ENCODE data around the gene PLXNA3. TPM values are rescaled to one million over a fixed set of nuclear protein-coding genes. Genes with fewer than 3 reads are reported as not detected.

PLXNA3 gene
- total RNA-seq, 2 donors from 2014 or later = 52.6 to 68.8 TPM

GRCh38 chrX:154429711-154430110, 28.4 kb upstream of the PLXNA3 start:
- Histone ChIP-seq H3K4me1 (ENCODE audit: control insufficient read depth, insufficient read depth, low read length) (no peaks in the 10 kb centered on the region), H3K36me3 (ENCODE audit: control insufficient read depth, insufficient read depth, low read length) (no peaks in the 10 kb centered on the region), H3K27ac (ENCODE audit: low read depth, low read length) (no peak overlapping the region), H3K27me3 (ENCODE audit: control insufficient read depth, insufficient read depth, low read length, poor library complexity, severe bottlenecking) (no peaks in the 10 kb centered on the region), H3K9ac (ENCODE audit: extremely low read depth, low read length, poor library complexity, severe bottlenecking) (no peak overlapping the region), H3K9me3 (ENCODE audit: control insufficient read depth, low read length) (no peaks in the 10 kb centered on the region), H3K4me3 (ENCODE audit: low read length) (peak overlapping the region; percentile 84)
- 100% methylated on average over 2 of the region's 2 CpGs; no CpG with 5 or more reads in 1 of the 2 experiments for WGBS, 2 experiments (ENCODE audit: insufficient coverage in 1 of 2, insufficient read length in 1 of 2)
- H3K36me3 Mint-ChIP-seq (ENCODE audit: low read depth) = peaks cover 11% of the 10 kb centered on the region
- H3K27ac Mint-ChIP-seq = no peak overlapping the region
- no peaks in the 10 kb centered on the region for H3K27me3 Mint-ChIP-seq (ENCODE audit: insufficient read depth)
- peak overlapping the region; percentile 68 for H3K4me3 Mint-ChIP-seq
- no peaks in the 10 kb centered on the region for H3K4me1 Mint-ChIP-seq
- DNase-seq = no peak
- peaks cover 64% of the 10 kb centered on the region for H3K9me3 Mint-ChIP-seq
- TF ChIP-seq, protein P1, sequence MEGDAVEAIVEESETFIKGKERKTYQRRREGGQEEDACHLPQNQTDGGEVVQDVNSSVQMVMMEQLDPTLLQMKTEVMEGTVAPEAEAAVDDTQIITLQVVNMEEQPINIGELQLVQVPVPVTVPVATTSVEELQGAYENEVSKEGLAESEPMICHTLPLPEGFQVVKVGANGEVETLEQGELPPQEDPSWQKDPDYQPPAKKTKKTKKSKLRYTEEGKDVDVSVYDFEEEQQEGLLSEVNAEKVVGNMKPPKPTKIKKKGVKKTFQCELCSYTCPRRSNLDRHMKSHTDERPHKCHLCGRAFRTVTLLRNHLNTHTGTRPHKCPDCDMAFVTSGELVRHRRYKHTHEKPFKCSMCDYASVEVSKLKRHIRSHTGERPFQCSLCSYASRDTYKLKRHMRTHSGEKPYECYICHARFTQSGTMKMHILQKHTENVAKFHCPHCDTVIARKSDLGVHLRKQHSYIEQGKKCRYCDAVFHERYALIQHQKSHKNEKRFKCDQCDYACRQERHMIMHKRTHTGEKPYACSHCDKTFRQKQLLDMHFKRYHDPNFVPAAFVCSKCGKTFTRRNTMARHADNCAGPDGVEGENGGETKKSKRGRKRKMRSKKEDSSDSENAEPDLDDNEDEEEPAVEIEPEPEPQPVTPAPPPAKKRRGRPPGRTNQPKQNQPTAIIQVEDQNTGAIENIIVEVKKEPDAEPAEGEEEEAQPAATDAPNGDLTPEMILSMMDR (conservative IDR thresholded peaks at IDR 0.05) = no peak

- H3K36me3 Mint-ChIP-seq (ENCODE audit: low read depth) = peaks cover 11% of the 10 kb centered on the region
- no peak overlapping the region for H3K9ac ChIP-seq (ENCODE audit: extremely low read depth, low read length, poor library complexity, severe bottlenecking)
- TF ChIP-seq, protein P1 (conservative IDR thresholded peaks at IDR 0.05) = no peak
- no peak overlapping the region for H3K27ac ChIP-seq (ENCODE audit: low read depth, low read length)
- peaks cover 66% of the 10 kb centered on the region for H3K9me3 Mint-ChIP-seq
- no peaks in the 10 kb centered on the region for H3K36me3 ChIP-seq (ENCODE audit: control insufficient read depth, insufficient read depth, low read length)
- H3K4me3 Mint-ChIP-seq = no peak overlapping the region
- DNase-seq = no peak
- H3K27me3 Mint-ChIP-seq (ENCODE audit: insufficient read depth) = no peaks in the 10 kb centered on the region
- no peaks in the 10 kb centered on the region for H3K4me1 Mint-ChIP-seq
- H3K4me3 ChIP-seq (ENCODE audit: low read length) = no peak overlapping the region
- H3K4me1 ChIP-seq (ENCODE audit: control insufficient read depth, insufficient read depth, low read length) = no peaks in the 10 kb centered on the region
- H3K27me3 ChIP-seq (ENCODE audit: control insufficient read depth, insufficient read depth, low read length, poor library complexity, severe bottlenecking) = no peaks in the 10 kb centered on the region
- WGBS, 2 experiments (ENCODE audit: insufficient coverage in 1 of 2, insufficient read length in 1 of 2) = 83 to 90% methylated on average over 6 of the region's 6 CpGs
- H3K27ac Mint-ChIP-seq = no peak overlapping the region
- no peaks in the 10 kb centered on the region for H3K9me3 ChIP-seq (ENCODE audit: control insufficient read depth, low read length)
Observed at GRCh38 chrX:154430479-154430878, 27.6 kb upstream of the PLXNA3 start.

- Mint-ChIP-seq H3K4me3 (no peak overlapping the region), H3K27me3 (ENCODE audit: insufficient read depth) (no peaks in the 10 kb centered on the region), H3K4me1 (no peaks in the 10 kb centered on the region), H3K36me3 (ENCODE audit: low read depth) (peaks cover 11% of the 10 kb centered on the region), H3K27ac (no peak overlapping the region), H3K9me3 (peaks cover 70% of the 10 kb centered on the region)
- Histone ChIP-seq H3K36me3 (ENCODE audit: control insufficient read depth, insufficient read depth, low read length) (no peaks in the 10 kb centered on the region), H3K4me1 (ENCODE audit: control insufficient read depth, insufficient read depth, low read length) (no peaks in the 10 kb centered on the region), H3K4me3 (ENCODE audit: low read length) (no peak overlapping the region), H3K9me3 (ENCODE audit: control insufficient read depth, low read length) (no peaks in the 10 kb centered on the region), H3K9ac (ENCODE audit: extremely low read depth, low read length, poor library complexity, severe bottlenecking) (no peak overlapping the region), H3K27me3 (ENCODE audit: control insufficient read depth, insufficient read depth, low read length, poor library complexity, severe bottlenecking) (no peaks in the 10 kb centered on the region), H3K27ac (ENCODE audit: low read depth, low read length) (no peak overlapping the region)
- TF ChIP-seq, protein P1 (conservative IDR thresholded peaks at IDR 0.05) = no peak
- 87 to 100% methylated on average over 1 to 6 of the region's 7 CpGs for WGBS, 2 experiments (ENCODE audit: insufficient coverage in 1 of 2, insufficient read length in 1 of 2)
- no peak for DNase-seq
Observed at GRCh38 chrX:154430916-154431315, 27.2 kb upstream of the PLXNA3 start.

Data from endodermal cell (in vitro differentiated cells).